ENCODE results near the gene HNRNPLL. TPM values are rescaled to one million over a fixed set of nuclear protein-coding genes. Genes with fewer than 3 reads are reported as not detected.
A peak's percentile ranks its signal among the peaks of the same experiment; 100 is the strongest.

Gene HNRNPLL
- polyA plus RNA-seq, 6 donors from 2014 or later: 3.6 to 13.4 (median 8.9) TPM

DNA sequence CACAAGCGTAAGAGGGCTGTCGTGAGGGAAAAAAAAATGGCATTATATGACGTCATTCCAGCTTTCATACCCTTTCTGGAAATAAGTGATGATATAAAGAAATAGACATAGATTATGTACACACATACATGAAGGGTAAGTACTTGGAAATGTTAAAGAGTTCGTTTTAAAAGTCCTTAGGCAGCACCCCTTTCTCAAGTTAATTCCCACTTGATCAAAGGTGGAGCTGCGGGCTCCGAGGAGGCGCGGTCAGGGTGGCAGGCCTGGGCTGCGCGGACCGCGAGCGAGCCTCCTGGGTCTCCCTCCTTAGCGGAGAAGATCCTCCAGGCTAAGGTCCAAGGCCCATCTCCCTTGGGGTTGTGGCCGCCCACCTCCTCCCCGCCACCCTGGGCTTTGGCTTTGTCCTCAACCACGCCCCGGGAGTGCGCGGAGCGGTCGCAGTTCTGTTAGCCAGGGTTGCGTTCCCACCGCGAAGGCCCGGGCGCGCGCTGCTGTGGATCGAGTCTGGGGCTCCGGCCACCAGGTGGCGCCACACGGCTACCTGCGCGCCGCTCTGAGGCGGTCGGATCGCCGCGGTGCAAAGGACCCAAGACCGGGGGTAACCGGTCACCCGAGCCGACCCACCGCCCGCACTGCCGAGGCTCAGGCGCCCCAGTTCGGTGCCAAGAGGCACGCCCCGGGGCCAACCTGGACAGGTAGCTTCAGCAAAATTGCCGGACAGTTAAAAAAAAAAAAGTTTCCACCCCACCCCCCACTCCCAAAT lies 66.8 kb downstream of the HNRNPLL start:
- H3K9me3 Mint-ChIP-seq: no peaks in the 10 kb centered on the region
- H3K36me3 Mint-ChIP-seq: no peaks in the 10 kb centered on the region
- peak overlapping the region; percentile 24 to 94 (median 58) for H3K27ac Mint-ChIP-seq
- peaks cover 10 to 27% (median 15%) of the 10 kb centered on the region in 3 donors for H3K27me3 Mint-ChIP-seq
- peak; percentile 76 for DNase-seq
- peaks cover 24 to 31% (median 25%) of the 10 kb centered on the region in 3 donors for H3K4me1 Mint-ChIP-seq
- peak; percentile 58 to 65 for ATAC-seq (ENCODE audit: low read depth in 2 of 2)
- peak overlapping the region; percentile 50 to 87 (median 74) for H3K4me3 Mint-ChIP-seq

DNA sequence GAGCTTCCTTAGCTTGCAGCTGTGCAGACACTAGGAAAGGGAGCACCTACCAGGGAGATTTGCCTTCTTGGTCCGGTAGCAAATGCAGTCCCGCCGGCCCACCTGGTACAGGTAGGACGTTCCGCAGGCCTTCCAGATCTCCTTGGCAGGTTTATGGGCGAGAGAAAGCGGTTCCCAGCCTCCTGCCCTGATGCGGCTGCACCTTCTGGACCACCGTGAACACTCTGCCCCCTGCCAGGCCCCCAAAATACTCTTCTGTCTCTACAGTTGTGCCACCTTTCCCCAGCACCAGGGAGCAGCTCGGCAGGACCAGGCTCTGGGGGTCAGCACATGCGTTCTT lies 67.4 kb downstream of the HNRNPLL start:
- H3K4me1 Mint-ChIP-seq: peaks cover 24 to 31% (median 25%) of the 10 kb centered on the region in 3 donors
- H3K27me3 Mint-ChIP-seq: peaks cover 10 to 27% (median 12%) of the 10 kb centered on the region in 3 donors
- H3K36me3 Mint-ChIP-seq: no peaks in the 10 kb centered on the region
- no peaks in the 10 kb centered on the region for H3K9me3 Mint-ChIP-seq
- no peak for ATAC-seq (ENCODE audit: low read depth in 2 of 2)
- peak overlapping the region in 5 of 6 donors; percentile 39 to 94 (median 61) for H3K27ac Mint-ChIP-seq
- H3K4me3 Mint-ChIP-seq: peak overlapping the region; percentile 35 to 86 (median 70)
- no peak for DNase-seq

DNA sequence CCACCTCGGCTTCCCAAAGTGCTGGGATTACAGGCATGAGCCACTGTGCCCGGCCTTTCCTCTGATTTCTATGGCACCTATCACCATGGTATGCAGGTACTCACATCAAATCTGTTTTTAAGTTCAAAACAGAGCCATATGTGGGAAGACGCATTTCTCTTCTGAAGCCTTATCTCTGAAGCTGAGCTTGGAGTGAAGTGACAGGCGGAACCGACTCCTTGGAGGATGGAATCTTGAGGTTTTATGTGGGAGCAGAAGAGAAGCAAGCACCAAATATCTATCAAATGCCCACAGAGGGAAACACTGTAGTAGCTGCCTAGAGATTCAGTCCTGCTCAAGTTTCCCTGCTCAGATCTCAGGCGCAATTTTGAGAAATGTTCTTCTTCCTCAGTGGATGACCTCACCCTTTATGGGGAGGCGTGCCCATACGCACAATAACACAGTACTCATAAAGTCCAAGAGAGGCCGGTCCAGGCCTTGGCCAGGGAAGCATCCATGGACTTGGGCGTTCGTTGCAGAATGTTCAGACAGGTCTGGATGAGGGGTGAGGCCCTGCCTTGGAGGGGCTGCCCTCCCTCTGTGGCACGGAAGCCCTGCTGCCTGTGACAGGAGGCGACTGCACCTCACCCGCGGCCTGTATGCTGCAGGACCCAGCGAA lies 67.9 kb downstream of the HNRNPLL start:
- Mint-ChIP-seq H3K4me1 (peaks cover 24 to 31% (median 25%) of the 10 kb centered on the region in 3 donors), H3K4me3 (peak overlapping the region in 2 of 8 donors; percentile 67 to 71), H3K36me3 (no peaks in the 10 kb centered on the region), H3K9me3 (no peaks in the 10 kb centered on the region), H3K27me3 (peaks cover 7 to 26% (median 10%) of the 10 kb centered on the region in 3 donors), H3K27ac (peak overlapping the region in 5 of 6 donors; percentile 20 to 92 (median 70))
- no peak for DNase-seq
- ATAC-seq (ENCODE audit: low read depth in 2 of 2): no peak

DNA sequence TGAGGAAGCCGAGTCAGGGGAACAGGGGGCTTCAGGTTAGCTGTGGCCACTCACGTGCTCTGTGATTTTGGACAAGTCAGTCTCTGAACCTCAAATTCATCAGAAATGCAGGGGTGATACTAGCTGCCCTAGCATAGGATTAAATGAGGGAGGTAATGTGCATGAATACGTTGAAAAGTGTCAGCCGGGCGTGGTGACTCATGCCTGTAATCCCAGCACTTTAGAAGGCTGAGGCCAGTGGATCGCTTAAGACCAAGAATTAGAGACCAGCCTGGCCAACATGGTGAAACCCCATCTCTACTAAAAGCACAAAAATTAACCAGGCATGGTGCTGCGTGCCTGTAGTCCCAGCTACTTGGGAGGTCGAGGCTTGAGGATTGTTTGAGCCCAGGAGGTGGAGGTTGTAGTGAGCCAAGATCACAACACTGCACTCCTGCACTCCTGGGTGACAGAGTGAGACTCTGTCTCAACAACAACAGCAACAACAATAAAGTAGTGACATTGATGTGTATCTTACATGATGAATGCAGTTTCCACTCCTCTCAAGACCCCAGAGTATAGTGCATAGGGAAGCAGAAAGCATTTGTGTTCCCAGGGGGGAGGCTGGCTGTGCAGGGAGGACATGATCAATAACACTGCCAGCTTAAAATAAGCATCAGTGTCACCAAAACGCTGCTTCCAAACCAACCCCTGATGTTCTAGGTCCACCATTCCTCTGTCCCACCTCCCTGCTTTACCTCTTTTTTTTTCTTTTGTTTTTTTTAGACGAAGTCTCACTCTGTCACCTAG lies 68.8 kb downstream of the HNRNPLL start:
- Mint-ChIP-seq H3K27ac (peak overlapping the region; percentile 78 to 93 (median 90)), H3K4me3 (peak overlapping the region; percentile 29 to 83 (median 63)), H3K4me1 (peaks cover 24 to 31% (median 25%) of the 10 kb centered on the region in 3 donors), H3K27me3 (peaks cover 3 to 20% (median 6%) of the 10 kb centered on the region in 3 donors), H3K36me3 (no peaks in the 10 kb centered on the region), H3K9me3 (no peaks in the 10 kb centered on the region)
- ATAC-seq (ENCODE audit: low read depth in 2 of 2) (no peak), DNase-seq (no peak)

DNA sequence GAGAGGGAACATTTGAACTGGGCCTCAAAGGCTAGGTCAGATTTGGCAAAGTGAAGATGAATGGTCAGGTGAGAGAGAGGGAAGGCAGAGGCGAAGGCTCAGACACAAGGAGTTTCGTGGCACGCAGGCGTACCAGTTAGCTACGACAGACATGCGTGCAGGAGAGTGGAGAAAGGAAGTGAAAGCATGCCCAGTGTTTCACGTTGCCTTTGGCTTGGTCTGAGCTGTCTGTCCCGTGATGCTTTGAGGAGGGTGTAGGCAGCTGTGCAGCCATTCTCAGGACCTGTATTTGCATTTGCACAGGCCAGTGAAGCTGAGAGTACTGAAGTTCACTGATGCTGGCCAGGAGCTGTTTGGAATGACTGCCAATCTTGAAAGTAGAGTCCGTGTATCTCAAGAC lies 69.5 kb downstream of the HNRNPLL start:
- ATAC-seq (ENCODE audit: low read depth in 2 of 2) (peak; percentile 94 to 97), DNase-seq (peak; percentile 81)
- peaks cover 5 to 19% (median 8%) of the 10 kb centered on the region in 3 donors for H3K27me3 Mint-ChIP-seq
- H3K36me3 Mint-ChIP-seq: no peaks in the 10 kb centered on the region
- no peaks in the 10 kb centered on the region for H3K9me3 Mint-ChIP-seq
- H3K27ac Mint-ChIP-seq: peak overlapping the region; percentile 78 to 93 (median 90)
- H3K4me1 Mint-ChIP-seq: peaks cover 27 to 38% (median 28%) of the 10 kb centered on the region in 3 donors
- peak overlapping the region; percentile 7 to 83 (median 63) for H3K4me3 Mint-ChIP-seq

DNA sequence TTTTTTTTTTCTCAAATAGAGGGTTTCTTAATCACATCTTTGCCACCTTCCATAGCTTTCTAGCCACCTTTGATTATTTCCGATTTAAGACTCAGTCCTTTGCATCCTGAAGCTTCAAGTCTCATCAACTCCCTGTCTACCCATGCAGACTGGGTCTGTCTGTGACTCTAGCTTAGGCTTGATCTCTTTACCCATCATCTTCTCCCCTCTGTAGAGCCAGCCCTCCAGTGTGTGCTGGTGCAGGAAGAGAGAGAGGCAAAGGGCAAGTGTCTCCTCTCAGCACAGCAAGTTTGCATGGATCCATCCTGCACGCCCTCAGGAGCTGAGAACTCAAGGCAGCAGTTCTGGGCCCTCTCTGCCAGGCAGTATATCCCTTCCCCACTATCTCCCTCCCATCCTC lies 70.4 kb downstream of the HNRNPLL start:
- Mint-ChIP-seq H3K27ac (peak overlapping the region; percentile 61 to 93 (median 80)), H3K27me3 (peaks cover 6 to 13% (median 12%) of the 10 kb centered on the region in 3 donors), H3K9me3 (no peaks in the 10 kb centered on the region), H3K36me3 (no peaks in the 10 kb centered on the region), H3K4me1 (peaks cover 27 to 40% (median 28%) of the 10 kb centered on the region in 3 donors), H3K4me3 (peak overlapping the region in 2 of 8 donors; percentile 66 to 83)
- DNase-seq (no peak), ATAC-seq (ENCODE audit: low read depth in 2 of 2) (no peak)

DNA sequence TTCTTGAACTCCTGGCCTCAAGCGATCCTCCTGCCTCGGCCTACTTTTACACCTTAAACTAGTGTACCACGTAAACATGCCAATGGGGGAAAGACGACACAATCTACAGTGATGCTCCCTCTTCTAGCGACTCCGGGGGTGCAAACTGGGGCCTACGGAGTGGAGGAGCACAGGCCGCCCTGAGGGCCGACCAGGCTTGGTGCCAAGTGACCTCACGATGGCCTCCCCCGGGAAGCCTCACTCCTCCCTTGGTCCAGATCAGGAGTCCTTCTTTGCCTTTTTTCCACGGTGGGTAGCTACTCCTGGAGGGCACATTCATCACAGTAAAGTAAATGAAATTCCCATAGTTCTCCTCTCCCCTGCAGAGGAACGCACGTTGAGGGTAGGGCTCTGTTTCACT lies 73.5 kb downstream of the HNRNPLL start:
- H3K4me3 Mint-ChIP-seq: peak overlapping the region in 2 of 8 donors; percentile 32 to 60
- H3K36me3 Mint-ChIP-seq: no peaks in the 10 kb centered on the region
- no peak for ATAC-seq (ENCODE audit: low read depth in 2 of 2)
- H3K27me3 Mint-ChIP-seq: peaks cover 12 to 19% (median 16%) of the 10 kb centered on the region in 3 donors
- H3K4me1 Mint-ChIP-seq: peaks cover 22 to 38% (median 26%) of the 10 kb centered on the region in 3 donors
- no peak overlapping the region for H3K27ac Mint-ChIP-seq
- DNase-seq: no peak
- no peaks in the 10 kb centered on the region for H3K9me3 Mint-ChIP-seq

DNA sequence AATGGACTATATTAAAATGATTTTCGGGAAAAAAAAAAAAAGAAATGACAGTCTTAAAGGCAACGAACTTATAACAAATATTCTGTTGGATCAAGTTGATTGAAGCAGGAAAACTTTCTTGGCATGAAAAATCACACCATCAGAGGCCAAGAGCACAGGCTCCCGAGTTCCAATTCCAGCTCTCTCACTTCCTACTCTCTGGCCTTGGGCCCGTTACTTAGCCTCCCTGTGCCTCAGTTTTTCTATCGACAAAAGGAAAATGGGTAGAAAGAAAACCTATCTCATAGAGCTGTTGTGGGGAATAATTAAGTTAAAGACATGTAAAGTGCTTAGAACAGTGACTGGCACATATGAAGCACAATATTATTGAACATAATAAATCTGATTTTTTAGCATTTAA lies 74.2 kb downstream of the HNRNPLL start:
- Mint-ChIP-seq H3K36me3 (no peaks in the 10 kb centered on the region), H3K4me3 (peak overlapping the region in 6 of 8 donors; percentile 40 to 85 (median 67)), H3K9me3 (no peaks in the 10 kb centered on the region), H3K27ac (peak overlapping the region in 3 of 6 donors; percentile 6 to 89 (median 79)), H3K27me3 (peaks cover 12 to 22% (median 16%) of the 10 kb centered on the region in 3 donors), H3K4me1 (peaks cover 15 to 31% (median 22%) of the 10 kb centered on the region in 3 donors)
- ATAC-seq (ENCODE audit: low read depth in 2 of 2) (no peak), DNase-seq (no peak)

DNA sequence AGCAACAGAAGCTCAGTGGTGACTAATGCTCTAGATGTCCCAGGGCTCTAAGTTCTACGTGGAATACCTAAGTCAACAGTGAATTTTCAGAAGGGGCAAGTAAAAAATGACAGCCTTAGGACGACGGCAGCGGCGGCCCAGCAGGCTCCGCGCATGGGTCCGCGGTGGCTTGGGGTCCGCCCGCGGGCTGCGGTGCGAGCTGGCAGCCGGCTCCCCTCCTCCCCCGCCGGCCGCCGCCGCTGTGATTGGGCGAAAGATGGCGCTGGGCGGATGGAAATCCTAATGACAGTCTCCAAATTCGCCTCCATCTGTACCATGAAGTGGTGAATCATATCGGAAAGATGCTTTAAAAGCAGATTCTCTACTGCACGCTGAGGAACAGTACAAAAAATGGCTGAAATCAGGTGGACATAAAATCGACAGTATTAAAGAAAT lies 74.7 kb downstream of the HNRNPLL start:
- peaks cover 10 to 26% (median 16%) of the 10 kb centered on the region in 3 donors for H3K4me1 Mint-ChIP-seq
- peak; percentile 40 to 52 for ATAC-seq (ENCODE audit: low read depth in 2 of 2)
- no peaks in the 10 kb centered on the region for H3K9me3 Mint-ChIP-seq
- H3K27ac Mint-ChIP-seq: peak overlapping the region in 1 of 6 donors; percentile 6
- peaks cover 12 to 26% (median 16%) of the 10 kb centered on the region in 3 donors for H3K27me3 Mint-ChIP-seq
- no peaks in the 10 kb centered on the region for H3K36me3 Mint-ChIP-seq
- DNase-seq: no peak
- peak overlapping the region in 6 of 8 donors; percentile 40 to 82 (median 67) for H3K4me3 Mint-ChIP-seq

DNA sequence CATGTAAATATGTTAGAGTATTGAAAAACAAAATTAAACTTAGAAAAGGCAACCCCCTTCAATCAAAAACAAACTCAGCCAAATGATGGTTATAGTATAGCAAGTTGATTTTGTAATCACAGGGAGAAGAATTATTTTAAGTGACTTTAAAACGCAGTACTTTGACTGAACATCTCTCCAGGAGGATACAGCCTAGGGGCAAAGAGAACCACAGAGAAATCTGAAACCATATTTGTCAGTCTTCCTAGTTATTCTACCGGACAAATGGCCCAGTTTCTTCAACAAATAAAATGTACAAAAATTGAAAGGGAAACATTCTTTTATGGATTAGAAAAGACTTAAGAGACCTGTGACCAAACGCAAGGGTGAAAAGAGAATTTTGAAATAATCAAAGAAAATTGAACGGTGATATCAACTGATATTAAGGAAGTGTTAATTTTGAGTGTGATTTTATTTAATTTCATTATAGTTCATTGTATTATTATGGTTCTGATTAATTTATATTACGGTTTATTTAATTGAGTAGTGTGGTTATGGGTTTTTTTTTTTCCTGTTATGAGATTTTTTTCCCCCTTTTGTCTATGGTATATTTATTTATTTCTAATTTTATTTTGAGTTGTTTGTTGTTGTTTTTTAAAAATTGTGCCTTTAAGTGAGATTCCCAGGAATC lies 75.3 kb downstream of the HNRNPLL start:
- DNase-seq (no peak), ATAC-seq (ENCODE audit: low read depth in 2 of 2) (no peak)
- Mint-ChIP-seq H3K27ac (peak overlapping the region in 1 of 6 donors; percentile 16), H3K9me3 (no peaks in the 10 kb centered on the region), H3K36me3 (no peaks in the 10 kb centered on the region), H3K4me3 (peak overlapping the region in 5 of 8 donors; percentile 5 to 72 (median 35)), H3K4me1 (peaks cover 5 to 20% (median 11%) of the 10 kb centered on the region in 3 donors), H3K27me3 (peaks cover 12 to 26% (median 16%) of the 10 kb centered on the region in 3 donors)

DNA sequence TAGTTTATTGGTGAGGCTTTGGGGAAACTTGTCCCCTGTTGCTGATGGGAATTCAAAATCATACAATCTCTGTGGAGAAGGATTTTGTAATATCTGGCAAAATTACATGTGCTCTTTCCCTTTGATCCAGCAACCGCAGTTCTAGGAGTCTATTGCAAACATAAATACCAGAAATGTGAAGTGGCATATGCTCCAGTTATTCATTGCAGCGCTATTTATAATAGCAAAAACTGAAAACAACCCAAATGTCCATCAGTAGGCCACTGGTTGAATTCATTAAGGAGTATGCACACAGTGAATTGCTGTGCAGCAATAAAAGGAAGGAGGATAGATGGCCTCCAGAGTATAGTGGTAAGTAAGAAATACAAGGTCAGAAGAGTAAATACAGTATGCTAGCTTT lies 76.5 kb downstream of the HNRNPLL start:
- no peak overlapping the region for H3K27ac Mint-ChIP-seq
- no peak for DNase-seq
- H3K36me3 Mint-ChIP-seq: no peaks in the 10 kb centered on the region
- peak overlapping the region in 1 of 8 donors; percentile 7 for H3K4me3 Mint-ChIP-seq
- peaks cover 12 to 26% (median 16%) of the 10 kb centered on the region in 3 donors for H3K27me3 Mint-ChIP-seq
- no peak for ATAC-seq (ENCODE audit: low read depth in 2 of 2)
- H3K9me3 Mint-ChIP-seq: no peaks in the 10 kb centered on the region
- peaks cover 2 to 17% (median 11%) of the 10 kb centered on the region in 3 donors for H3K4me1 Mint-ChIP-seq

DNA sequence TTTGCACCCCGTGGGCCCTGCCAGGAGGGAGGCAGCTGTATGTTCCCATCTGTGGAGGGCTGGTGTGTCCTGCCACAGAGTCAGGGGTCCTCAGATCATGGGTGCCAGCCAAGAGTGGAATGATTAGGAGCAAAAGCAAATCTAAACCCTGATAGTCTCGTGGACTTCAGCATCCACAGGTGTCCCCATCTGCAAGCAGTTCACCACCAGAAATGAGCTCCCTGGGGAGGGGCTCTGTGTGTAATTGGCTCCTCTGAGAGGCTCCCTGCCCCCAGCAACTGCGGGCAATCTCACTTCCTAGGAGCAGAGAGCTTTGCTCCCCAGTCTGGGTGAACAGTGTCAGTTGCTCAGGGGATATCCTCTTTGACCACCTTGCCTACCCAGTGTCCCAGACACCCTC lies 78.1 kb downstream of the HNRNPLL start:
- H3K27me3 Mint-ChIP-seq: peaks cover 12 to 20% (median 19%) of the 10 kb centered on the region in 3 donors
- no peaks in the 10 kb centered on the region for H3K36me3 Mint-ChIP-seq
- H3K4me1 Mint-ChIP-seq: peaks cover 2 to 17% (median 11%) of the 10 kb centered on the region in 3 donors
- DNase-seq: no peak
- peak overlapping the region in 1 of 6 donors; percentile 5 for H3K27ac Mint-ChIP-seq
- no peaks in the 10 kb centered on the region for H3K9me3 Mint-ChIP-seq
- peak; percentile 37 to 43 for ATAC-seq (ENCODE audit: low read depth in 2 of 2)
- no peak overlapping the region for H3K4me3 Mint-ChIP-seq

Measured in naive B cell (primary cell).